Chondrocyte (in vitro differentiated cells): Measurements from ENCODE around the gene FERMT2. TPM values are rescaled to one million over a fixed set of nuclear protein-coding genes. Genes with fewer than 3 reads are reported as not detected.
"Not testable (repeated sequence)": the region's sequence is repeated elsewhere in the genome, so short reads cannot be mapped to it uniquely, and the experiment has no call there.

Source experiments
- DNase-seq: peaks from one replicate; pipeline ENCODE4 v3.0.0; 2021; ENCODE audit warnings: mixed read lengths, low spot score
- H3K27ac Mint-ChIP-seq: one replicate; pipeline ENCODE4 v1.8.0; 2021; ENCODE audit warnings: mild to moderate bottlenecking, moderate library complexity, mixed read lengths; ENCODE audit not compliant: unreplicated experiment
- H3K27me3 Mint-ChIP-seq: 2 replicates; pipeline ENCODE4 v1.8.0; 2021; ENCODE audit warnings: low read depth, mixed read lengths
- H3K36me3 Mint-ChIP-seq: 2 replicates; pipeline ENCODE4 v1.8.0; 2021; ENCODE audit warnings: low read depth, mixed read lengths
- H3K4me1 Mint-ChIP-seq: 2 replicates; pipeline ENCODE4 v1.8.0; 2021; ENCODE audit warnings: low read depth, mild to moderate bottlenecking, mixed read lengths
- H3K4me3 Mint-ChIP-seq: one replicate; pipeline ENCODE4 v1.8.0; 2021; ENCODE audit warnings: mild to moderate bottlenecking, moderate library complexity, mixed read lengths; ENCODE audit not compliant: unreplicated experiment
- H3K9me3 Mint-ChIP-seq: 2 replicates; pipeline ENCODE4 v1.8.0; 2021; ENCODE audit warnings: low read depth, mixed read lengths
- CTCF ChIP-seq: fragments of 200-600 bp; sonication (generic); IDR thresholded peaks from 2 replicates; pipeline ENCODE4 v1.5.0; 2021; ENCODE audit warnings: antibody characterized with exemption, mild to moderate bottlenecking, moderate library complexity
- total RNA-seq: library from RNA; stranded (reverse); gene quantifications from 3 replicates; pipeline ENCODE4 v1.2.1, GENCODE V29; 2021

The FERMT2 gene
- total RNA-seq, 1 donor from 2014 or later, result 518 TPM

GRCh38 chr14:52922059-52922458 is 28.8 kb downstream of the FERMT2 start:
- peaks cover 97% of the 10 kb centered on the region for H3K4me1 Mint-ChIP-seq
- H3K36me3 Mint-ChIP-seq, result peaks cover 6% of the 10 kb centered on the region
- H3K27me3 Mint-ChIP-seq, result no peaks in the 10 kb centered on the region
- peak overlapping the region; percentile 78 for H3K27ac Mint-ChIP-seq
- TF ChIP-seq CTCF, result no peak
- DNase-seq, result no peak
- H3K4me3 Mint-ChIP-seq, result no peak overlapping the region
- no peaks in the 10 kb centered on the region for H3K9me3 Mint-ChIP-seq

GRCh38 chr14:52920411-52920810 is 30.4 kb downstream of the FERMT2 start:
- Mint-ChIP-seq H3K4me1 (peaks cover 95% of the 10 kb centered on the region), H3K27ac (peak overlapping the region; percentile 95)
- DNase-seq, result not testable (repeated sequence)

GRCh38 chr14:52919971-52920370 is 30.9 kb downstream of the FERMT2 start:
- TF ChIP-seq CTCF, result no peak
- Mint-ChIP-seq H3K27me3 (no peaks in the 10 kb centered on the region), H3K36me3 (peaks cover 14% of the 10 kb centered on the region), H3K27ac (peak overlapping the region; percentile 95), H3K9me3 (no peaks in the 10 kb centered on the region), H3K4me3 (no peak overlapping the region), H3K4me1 (peaks cover 96% of the 10 kb centered on the region)
- no peak for DNase-seq

More at GRCh38 chr14:52920411-52920810, 30.4 kb downstream of the FERMT2 start:
- H3K9me3 Mint-ChIP-seq, H3K36me3 Mint-ChIP-seq, H3K4me3 Mint-ChIP-seq, H3K27me3 Mint-ChIP-seq: not testable (repeated sequence)

GRCh38 chr14:52918486-52918885 is 32.4 kb downstream of the FERMT2 start:
- DNase-seq, result no peak
- H3K9me3 Mint-ChIP-seq, result no peaks in the 10 kb centered on the region
- H3K27me3 Mint-ChIP-seq, result no peaks in the 10 kb centered on the region
- no peak overlapping the region for H3K4me3 Mint-ChIP-seq
- peaks cover 90% of the 10 kb centered on the region for H3K4me1 Mint-ChIP-seq
- peak overlapping the region; percentile 95 for H3K27ac Mint-ChIP-seq
- peaks cover 17% of the 10 kb centered on the region for H3K36me3 Mint-ChIP-seq
- no peak for TF ChIP-seq CTCF

GRCh38 chr14:52917735-52918134 is 33.1 kb downstream of the FERMT2 start:
- no peak for TF ChIP-seq CTCF
- Mint-ChIP-seq H3K4me3 (no peak overlapping the region), H3K36me3 (peaks cover 22% of the 10 kb centered on the region), H3K27me3 (no peaks in the 10 kb centered on the region), H3K4me1 (peaks cover 89% of the 10 kb centered on the region), H3K9me3 (no peaks in the 10 kb centered on the region), H3K27ac (peak overlapping the region; percentile 84)
- DNase-seq, result no peak

GRCh38 chr14:52914295-52914694 is 36.6 kb downstream of the FERMT2 start:
- Mint-ChIP-seq H3K27me3 (no peaks in the 10 kb centered on the region), H3K4me3 (no peak overlapping the region), H3K9me3 (no peaks in the 10 kb centered on the region), H3K27ac (peak overlapping the region; percentile 73), H3K36me3 (peaks cover 22% of the 10 kb centered on the region), H3K4me1 (peaks cover 75% of the 10 kb centered on the region)
- DNase-seq, result no peak
- no peak for TF ChIP-seq CTCF
